ENCODE data around the gene FLOT2. TPM values are rescaled to one million over a fixed set of nuclear protein-coding genes. Genes with fewer than 3 reads are reported as not detected.

The FLOT2 gene
- total RNA-seq, 3 donors from 2014 or later: 49.8 to 78.3 (median 56.9) TPM

GRCh38 chr17:28856028-28856574 is 41.4 kb downstream of the FLOT2 start:
- H3K27ac ChIP-seq: no peak overlapping the region
- TF ChIP-seq POLR2A (IDR thresholded peaks at IDR 0.05) (no peak), POLR2AphosphoS5 (IDR thresholded peaks at IDR 0.05) (no peak), CTCF (IDR thresholded peaks at IDR 0.05) (no peak)
- H3K36me3 ChIP-seq: peaks cover 7% of the 10 kb centered on the region
- no peak overlapping the region for H3K4me3 ChIP-seq
- H3K27me3 ChIP-seq: no peaks in the 10 kb centered on the region
- DNase-seq (ENCODE audit: low spot score in 2 of 2): no peak
- intact Hi-C loops (cut with DNase I; ENCODE audit: low total_unique reads): no loop called here
- H3K4me1 ChIP-seq: peaks cover 0 to 3% of the 10 kb centered on the region in 2 donors
- H3K9me3 ChIP-seq: no peaks in the 10 kb centered on the region

- TF ChIP-seq CTCF (IDR thresholded peaks at IDR 0.05) (no peak), POLR2AphosphoS5 (IDR thresholded peaks at IDR 0.05) (no peak), POLR2A (IDR thresholded peaks at IDR 0.05) (no peak)
Observed at GRCh38 chr17:28855336-28855679, 42.2 kb downstream of the FLOT2 start.

GRCh38 chr17:28854457-28855335 is 42.8 kb downstream of the FLOT2 start, which contains the start of gene ERAL1:
TSS of gene ERAL1 (plus strand) at chr17:28855016. CDS start at chr17:28855035, 19 bp downstream.
- no peaks in the 10 kb centered on the region for H3K36me3 ChIP-seq
- peak; percentile 77 for DNase-seq (ENCODE audit: low spot score in 2 of 2)
- H3K27me3 ChIP-seq: no peaks in the 10 kb centered on the region
- peak within 1 kb of the TSS; percentile 82 for H3K27ac ChIP-seq
- peak within 1 kb of the TSS; percentile 58 to 87 (median 78) for H3K4me3 ChIP-seq
- H3K4me1 ChIP-seq: peaks cover 0 to 3% of the 10 kb centered on the region in 2 donors
- intact Hi-C loops (cut with DNase I; ENCODE audit: low total_unique reads): no loop called here
- peak; percentile 19 to 83 (median 61) for TF ChIP-seq POLR2AphosphoS5 (IDR thresholded peaks at IDR 0.05)
- TF ChIP-seq POLR2A (IDR thresholded peaks at IDR 0.05): no peak
- TF ChIP-seq CTCF (IDR thresholded peaks at IDR 0.05): peak in 1 of 3 donors; percentile 7
- no peaks in the 10 kb centered on the region for H3K9me3 ChIP-seq

More at GRCh38 chr17:28855336-28855679, 42.2 kb downstream of the FLOT2 start:
- DNase-seq (ENCODE audit: low spot score in 2 of 2): no peak
- H3K36me3 ChIP-seq: peaks cover 2% of the 10 kb centered on the region
- intact Hi-C loops (cut with DNase I; ENCODE audit: low total_unique reads): no loop called here
- H3K27ac ChIP-seq: peak overlapping the region; percentile 82
- no peaks in the 10 kb centered on the region for H3K27me3 ChIP-seq
- H3K4me3 ChIP-seq: peak overlapping the region; percentile 58 to 87 (median 78)
- H3K4me1 ChIP-seq: peaks cover 0 to 3% of the 10 kb centered on the region in 2 donors
- no peaks in the 10 kb centered on the region for H3K9me3 ChIP-seq

- Histone ChIP-seq H3K27me3 (no peaks in the 10 kb centered on the region), H3K4me1 (peaks cover 0 to 3% of the 10 kb centered on the region in 2 donors), H3K4me3 (no peak overlapping the region), H3K9me3 (no peaks in the 10 kb centered on the region), H3K36me3 (no peaks in the 10 kb centered on the region), H3K27ac (no peak overlapping the region)
- no peak for DNase-seq (ENCODE audit: low spot score in 2 of 2)
- TF ChIP-seq POLR2A (IDR thresholded peaks at IDR 0.05): no peak
- TF ChIP-seq POLR2AphosphoS5 (IDR thresholded peaks at IDR 0.05): no peak
- TF ChIP-seq CTCF (IDR thresholded peaks at IDR 0.05): no peak
- intact Hi-C loops (cut with DNase I; ENCODE audit: low total_unique reads): no loop called here
Observed at GRCh38 chr17:28853295-28853694, 44.2 kb downstream of the FLOT2 start.

GRCh38 chr17:28849281-28849680 is 48.3 kb downstream of the FLOT2 start:
- H3K9me3 ChIP-seq: no peaks in the 10 kb centered on the region
- no peak overlapping the region for H3K27ac ChIP-seq
- intact Hi-C loops (cut with DNase I; ENCODE audit: low total_unique reads): no loop called here
- peaks cover 0 to 2% of the 10 kb centered on the region in 2 donors for H3K4me1 ChIP-seq
- no peaks in the 10 kb centered on the region for H3K36me3 ChIP-seq
- no peak for DNase-seq (ENCODE audit: low spot score in 2 of 2)
- no peak overlapping the region for H3K4me3 ChIP-seq
- no peak for TF ChIP-seq CTCF (IDR thresholded peaks at IDR 0.05)
- no peak for TF ChIP-seq POLR2AphosphoS5 (IDR thresholded peaks at IDR 0.05)
- no peak for TF ChIP-seq POLR2A (IDR thresholded peaks at IDR 0.05)
- H3K27me3 ChIP-seq: no peaks in the 10 kb centered on the region
